ENCODE results near the gene CPXCR1.
"Not testable (repeated sequence)": the region's sequence is repeated elsewhere in the genome, so short reads cannot be mapped to it uniquely, and the experiment has no call there.

The CPXCR1 gene

GRCh38 chrX:88746925-88747324 is at the start of gene CPXCR1:
Gene CPXCR1, plus strand, starts transcription at chrX:88747225. Its CDS starts 6,190 bp downstream, at chrX:88753415.
- Histone ChIP-seq H3K27ac (no peak within 1 kb of the TSS), H3K4me3 (no peak within 1 kb of the TSS), H3K4me1 (no peaks in the 10 kb centered on the region), H3K9ac (no peak within 1 kb of the TSS), H3K4me2 (no peak within 1 kb of the TSS), H4K20me1 (no peaks in the 10 kb centered on the region), H3K36me3 (no peaks in the 10 kb centered on the region), H3K9me3 (peaks cover 6% of the 10 kb centered on the region; the same call in 1 of the 2 replicates), H3K27me3 (peaks cover 20% of the 10 kb centered on the region; the same call in 1 of the 2 replicates)
- no peak for TF ChIP-seq Cebpa-rat (IDR thresholded peaks at IDR 0.05)

- no peak overlapping the region for H3K27ac ChIP-seq
- H3K27me3 ChIP-seq: peaks cover 89% of the 10 kb centered on the region
- H3K36me3 ChIP-seq: no peaks in the 10 kb centered on the region
- H3K9ac ChIP-seq: no peak overlapping the region
- no peaks in the 10 kb centered on the region for H3K9me3 ChIP-seq
- no peak overlapping the region for H3K4me3 ChIP-seq
- 0 out of 2 replicates have a peak, but pooled peaks cover 5% of the 10 kb centered on the region for H3K4me1 ChIP-seq
- no peak for TF ChIP-seq Cebpa-rat (IDR thresholded peaks at IDR 0.05)
- 0 out of 2 replicates have a peak overlapping the region, but pooled peaks have one; percentile 7 for H3K4me2 ChIP-seq
- no peaks in the 10 kb centered on the region for H4K20me1 ChIP-seq
Observed at GRCh38 chrX:88735835-88736234, 11.2 kb upstream of the CPXCR1 start.

GRCh38 chrX:88746215-88746614 is 810 bp upstream of the CPXCR1 start:
- not testable (repeated sequence) for H3K4me3 ChIP-seq, H3K9ac ChIP-seq, H4K20me1 ChIP-seq, H3K27ac ChIP-seq, H3K9me3 ChIP-seq, H3K4me2 ChIP-seq, H3K36me3 ChIP-seq, H3K4me1 ChIP-seq
- peaks cover 20% of the 10 kb centered on the region; the same call in 1 of the 2 replicates for H3K27me3 ChIP-seq

GRCh38 chrX:88752339-88752738 is 5.3 kb downstream of the CPXCR1 start:
- not testable (repeated sequence) for H3K4me3 ChIP-seq, H3K9ac ChIP-seq, H4K20me1 ChIP-seq, H3K9me3 ChIP-seq, H3K4me2 ChIP-seq, H3K36me3 ChIP-seq, H3K27ac ChIP-seq, H3K4me1 ChIP-seq
- peaks cover 25% of the 10 kb centered on the region for H3K27me3 ChIP-seq

- no peaks in the 10 kb centered on the region for H3K4me1 ChIP-seq
- peaks cover 45% of the 10 kb centered on the region for H3K27me3 ChIP-seq
- TF ChIP-seq Cebpa-rat (IDR thresholded peaks at IDR 0.05): no peak
- H4K20me1 ChIP-seq: no peaks in the 10 kb centered on the region
- H3K4me2 ChIP-seq: no peak overlapping the region
- 0 out of 2 replicates have a peak, but pooled peaks cover 4% of the 10 kb centered on the region for H3K9me3 ChIP-seq
- no peak overlapping the region for H3K4me3 ChIP-seq
- H3K36me3 ChIP-seq: no peaks in the 10 kb centered on the region
- H3K27ac ChIP-seq: no peak overlapping the region
- H3K9ac ChIP-seq: no peak overlapping the region
Observed at GRCh38 chrX:88789825-88790224, 42.8 kb downstream of the CPXCR1 start.
